IMR-90 (cell line): Measurements from ENCODE around the gene ADGRV1. TPM values are rescaled to one million over a fixed set of nuclear protein-coding genes. Genes with fewer than 3 reads are reported as not detected.

Experiments
- ATAC-seq: fragments of 200-7000 bp; cut with Tn5 transposase; 2 replicates; pipeline ENCODE4 v1.9.1; 2020; ENCODE audit warnings: low read depth, mild to moderate bottlenecking, moderate library complexity
- BruUV-seq: library from RNA; stranded (reverse); fragments of 400-500 nt; replicated peaks from 2 replicates; lab custom pipeline; 2021; lab: Mats Ljungman, UMichigan
- CTCF ChIA-PET: fragments of 300-600 bp; formaldehyde crosslinking; extraction: SDS; loops from one replicate; lab custom pipeline; 2021; ENCODE audit warnings: antibody characterized with exemption; lab: Yijun Ruan, JAX
- POLR2A ChIA-PET: fragments of 300-600 bp; sonication (Branson Sonifier 250); formaldehyde crosslinking; loops from one replicate; lab custom pipeline; 2022; ENCODE audit warnings: antibody characterized with exemption; ENCODE audit not compliant: unreplicated experiment; lab: Charles Lee
- DNase-seq: peaks from one replicate; pipeline ENCODE4 v3.0.0; 2013
- H2AFZ ChIP-seq: replicated peaks from 2 replicates; pipeline ENCODE3; 2013; ENCODE audit warnings: low read length, mild to moderate bottlenecking; ENCODE audit not compliant: poor library complexity
- H2AK5ac ChIP-seq: 2 replicates; pipeline ENCODE4 v1.6.1; 2013; ENCODE audit warnings: low read depth, low read length, inconsistent platforms
- H2AK9ac ChIP-seq: replicated peaks from 2 replicates; pipeline ENCODE3; 2013; ENCODE audit warnings: mild to moderate bottlenecking, low read depth, low read length, moderate library complexity; ENCODE audit not compliant: poor library complexity
- H2BK120ac ChIP-seq: 2 replicates; pipeline ENCODE4 v1.6.1; 2013; ENCODE audit warnings: low read depth, low read length, inconsistent platforms
- H2BK15ac ChIP-seq: 3 replicates; pipeline ENCODE4 v1.6.1; 2013; ENCODE audit warnings: low read depth, low read length, inconsistent platforms
- H2BK20ac ChIP-seq: 2 replicates; pipeline ENCODE4 v1.6.1; 2013; ENCODE audit warnings: low read depth, mild to moderate bottlenecking, inconsistent platforms, low read length, moderate library complexity
- H2BK5ac ChIP-seq: 2 replicates; pipeline ENCODE4 v1.6.1; 2013; ENCODE audit warnings: mild to moderate bottlenecking, low read depth, low read length, inconsistent platforms; ENCODE audit not compliant: poor library complexity, severe bottlenecking
- H3K14ac ChIP-seq: replicated peaks from 2 replicates; pipeline ENCODE4 v1.6.1; 2013; ENCODE audit warnings: low read depth, low read length, inconsistent platforms
- H3K18ac ChIP-seq: 2 replicates; pipeline ENCODE4 v1.6.1; 2013; ENCODE audit warnings: low read depth, low read length, control low read depth
- H3K23ac ChIP-seq: 2 replicates; pipeline ENCODE4 v1.6.1; 2013; ENCODE audit warnings: low read depth, low read length, inconsistent platforms
- H3K27ac ChIP-seq: 2 replicates; pipeline ENCODE4 v1.5.1; 2013; ENCODE audit warnings: mild to moderate bottlenecking, control low read depth, low read length; ENCODE audit not compliant: insufficient read depth
- H3K27me3 ChIP-seq: 2 replicates; pipeline ENCODE4 v1.6.1; 2013; ENCODE audit warnings: low read length; ENCODE audit not compliant: control insufficient read depth, insufficient read depth
- H3K36me3 ChIP-seq: 2 replicates; pipeline ENCODE4 v1.6.1; 2013; ENCODE audit warnings: low read length, mixed read lengths; ENCODE audit not compliant: control insufficient read depth, insufficient read depth
- H3K4ac ChIP-seq: 2 replicates; pipeline ENCODE4 v1.6.1; 2013; ENCODE audit warnings: low read depth, low read length, inconsistent platforms
- H3K4me1 ChIP-seq: 2 replicates; pipeline ENCODE4 v1.6.1; 2013; ENCODE audit warnings: low read length, mixed read lengths; ENCODE audit not compliant: control insufficient read depth, insufficient read depth
- H3K4me2 ChIP-seq: 2 replicates; pipeline ENCODE4 v1.6.1; 2013; ENCODE audit warnings: low read depth, mild to moderate bottlenecking, control low read depth, low read length, moderate library complexity
- H3K4me3 ChIP-seq: 2 replicates; pipeline ENCODE4 v1.5.1; 2013; ENCODE audit warnings: low read depth, mild to moderate bottlenecking, control low read depth, low read length, moderate library complexity; ENCODE audit not compliant: insufficient read depth
- H3K56ac ChIP-seq: 2 replicates; pipeline ENCODE4 v1.6.1; 2013; ENCODE audit warnings: low read length, inconsistent platforms; ENCODE audit not compliant: insufficient read depth; ENCODE audit errors: extremely low read depth
- H3K79me1 ChIP-seq, 2 experiments: 2 replicates each; pipeline ENCODE4 v1.6.1; 2013; ENCODE audit warnings: low read length in 2 of 2, inconsistent platforms in 1 of 2, low read depth in 1 of 2
- H3K9ac ChIP-seq: 2 replicates; pipeline ENCODE4 v1.6.1; 2013; ENCODE audit warnings: low read depth, low read length, control low read depth
- H3K9me1 ChIP-seq: 2 replicates; pipeline ENCODE4 v1.6.1; 2013; ENCODE audit warnings: low read length, inconsistent platforms; ENCODE audit not compliant: insufficient read depth
- H3K9me3 ChIP-seq: 2 replicates; pipeline ENCODE4 v1.6.1; 2013; ENCODE audit warnings: low read length; ENCODE audit not compliant: control insufficient read depth, insufficient read depth
- H4K20me1 ChIP-seq: 2 replicates; pipeline ENCODE4 v1.6.1; 2013; ENCODE audit warnings: low read length, inconsistent platforms; ENCODE audit not compliant: insufficient read depth
- H4K5ac ChIP-seq: 2 replicates; pipeline ENCODE4 v1.6.1; 2013; ENCODE audit warnings: mild to moderate bottlenecking, low read depth, low read length, control low read depth
- H4K8ac ChIP-seq, 2 experiments: 2 replicates each; pipeline ENCODE4 v1.6.1; 2013; ENCODE audit warnings: low read depth in 2 of 2, low read length in 2 of 2, control low read depth in 1 of 2, inconsistent platforms in 1 of 2
- H4K91ac ChIP-seq: 2 replicates; pipeline ENCODE4 v1.6.1; 2013; ENCODE audit warnings: low read depth, low read length, inconsistent platforms; ENCODE audit not compliant: insufficient read depth
- BHLHE40 ChIP-seq: fragments of 150-350 bp; IDR thresholded peaks from 2 replicates; pipeline ENCODE4 v1.6.1; 2016; ENCODE audit warnings: mild to moderate bottlenecking, low read depth, low read length
- CTCF ChIP-seq: conservative IDR thresholded peaks from 2 replicates; pipeline ENCODE4 v1.5.1; 2012; ENCODE audit warnings: mild to moderate bottlenecking, low read depth, low read length, improper control_type of control experiment
- FOS ChIP-seq: fragments of 150-350 bp; IDR thresholded peaks from 2 replicates; pipeline ENCODE4 v1.6.1; 2016; ENCODE audit warnings: low read depth, low read length
- MXI1 ChIP-seq: IDR thresholded peaks from 2 replicates; pipeline ENCODE4 v1.6.1; 2012; ENCODE audit warnings: low read depth, mild to moderate bottlenecking, low read length, moderate library complexity, borderline replicate concordance
- RAD21 ChIP-seq: IDR thresholded peaks from 2 replicates; pipeline ENCODE4 v1.6.1; 2012; ENCODE audit warnings: low read length, improper control_type of control experiment
- RCOR1 ChIP-seq: IDR thresholded peaks from 2 replicates; pipeline ENCODE4 v1.6.1; 2012; ENCODE audit warnings: mild to moderate bottlenecking, low read length, improper control_type of control experiment; ENCODE audit not compliant: insufficient replicate concordance
- SMC3 ChIP-seq: fragments of 150-350 bp; IDR thresholded peaks from 2 replicates; pipeline ENCODE4 v1.6.1; 2016; ENCODE audit warnings: low read depth, mild to moderate bottlenecking, antibody characterized with exemption, low read length, moderate library complexity
- WGBS, 2 experiments: methylation state at CpG; one replicate each; pipeline versions ENCODE4 v1.1.5 to v1.1.7; 2013; ENCODE audit warnings: missing lambda C conversion rate in 2 of 2; ENCODE audit not compliant: insufficient read length in 1 of 2; ENCODE audit errors: extremely low coverage in 2 of 2; 5-methylcytosine and 5-hydroxymethylcytosine counted together
- dilution Hi-C: fragments of 300-500 bp; cut with HindIII; formaldehyde crosslinking; loops from one replicate; pipeline ENCODE4 v1.14.3; 2018; ENCODE audit warnings: low sequenced_read_pairs; ENCODE audit not compliant: unreplicated experiment
- in situ Hi-C: fragments of 300-500 bp; cut with MboI; formaldehyde crosslinking; loops from 3 replicates; pipeline ENCODE4 v1.14.3; 2019; ENCODE audit warnings: low sequenced_read_pairs, inconsistent platforms, mixed read lengths
- intact Hi-C: fragments of 100-400 bp; cut with micrococcal nuclease; formaldehyde crosslinking; loops from 2 replicates; pipeline ENCODE4 v1.10.0; 2022
- polyA plus RNA-seq, 3 experiments: library from polyadenylated mRNA; depleted of rRNA; stranded (reverse); fragments of >200 nt; gene quantifications; 2 replicates each; pipeline ENCODE4 v1.2.3, GENCODE V29; 2012; ENCODE audit warnings: low replicate concordance in 1 of 3
- total RNA-seq: library from RNA; depleted of rRNA; stranded (reverse); fragments of >200 nt; gene quantifications from 2 replicates; pipeline ENCODE4 v1.2.3, GENCODE V29; 2012
- TF ChIP-seq, protein P1 (sequence below): fragments of 150-350 bp; IDR thresholded peaks from 2 replicates; pipeline ENCODE4 v1.6.1; 2017; ENCODE audit warnings: mild to moderate bottlenecking, antibody characterized with exemption, low read length, low read depth

Gene ADGRV1
- total and polyA plus RNA-seq, 2 of the 4 experiments (the other 2 are of a cell fraction): under 0.01 TPM; not detected in 1

DNA sequence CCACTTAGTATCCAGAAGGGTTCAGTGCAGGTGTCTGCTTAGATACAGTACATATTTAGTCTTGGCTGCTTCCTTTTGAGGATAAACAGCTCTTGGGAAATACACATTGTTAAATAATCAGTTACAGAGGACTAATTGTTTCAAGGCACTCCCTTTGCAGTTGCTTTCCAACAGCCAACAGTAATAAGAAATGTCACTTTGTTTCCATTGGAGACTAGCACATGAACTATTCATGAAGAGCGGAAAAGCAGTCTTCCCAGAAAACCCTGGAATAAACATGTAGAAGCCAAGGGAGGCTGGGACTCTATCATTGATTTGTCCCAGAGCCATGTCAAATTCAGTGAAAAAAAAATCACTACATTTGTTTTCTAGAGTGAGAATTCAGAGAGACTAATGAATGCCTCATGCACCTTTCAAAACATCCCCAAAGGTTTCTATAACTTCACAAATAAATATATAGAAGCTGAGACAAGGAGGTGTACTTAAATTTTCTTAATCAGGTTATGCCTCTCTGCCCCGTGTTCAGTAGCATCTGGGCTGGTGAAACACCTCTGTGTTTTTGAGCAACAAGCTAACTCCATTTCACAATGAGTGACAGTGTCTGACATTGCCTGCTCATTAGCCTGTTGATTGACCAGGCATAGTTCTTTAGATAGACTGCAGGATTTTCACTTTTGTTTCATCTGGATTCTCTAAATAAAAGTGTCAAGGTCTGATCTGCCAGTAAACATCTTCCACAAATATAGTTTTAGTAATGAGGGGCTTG, 553.1 kb downstream of the ADGRV1 start:
- no peak for DNase-seq
- no peaks in the 10 kb centered on the region for H4K20me1 ChIP-seq
- WGBS, 2 experiments: no CpG with 5 or more reads among the region's 2 CpGs
- H3K18ac ChIP-seq: no peak overlapping the region
- H3K14ac ChIP-seq: no peak overlapping the region
- in situ Hi-C loops: no loop called here
- ChIA-PET CTCF (interaction anchor here (1.0 kb wide), 2 partner anchors 52 to 308 kb away, joined by 3 read pairs; no protein-coding TSS in a partner anchor), POLR2A (interaction anchor here (0.6 to 1.1 kb wide), 2 partner anchors 259 to 271 kb away, joined by 5 to 8 read pairs; partner anchors contain the start of gene ARRDC3)
- no peak overlapping the region for H2BK5ac ChIP-seq
- no peak overlapping the region for H3K56ac ChIP-seq
- no peak overlapping the region for H2BK120ac ChIP-seq
- intact Hi-C loops: no loop called here
- H3K79me1 ChIP-seq: no peaks in the 10 kb centered on the region
- BruUV-seq: no TSS peak
- H2AK9ac ChIP-seq: no peak overlapping the region
- dilution Hi-C loops: no loop called here
- no peaks in the 10 kb centered on the region for H3K27me3 ChIP-seq
- ATAC-seq: no peak
- H3K4me1 ChIP-seq: no peaks in the 10 kb centered on the region
- no peak overlapping the region for H2BK20ac ChIP-seq
- H3K9ac ChIP-seq: no peak overlapping the region
- TF ChIP-seq CTCF (no peak), SMC3 (no peak), RAD21 (no peak), MXI1 (no peak), BHLHE40 (no peak), RCOR1 (no peak), FOS (no peak)
- TF ChIP-seq, protein P1, sequence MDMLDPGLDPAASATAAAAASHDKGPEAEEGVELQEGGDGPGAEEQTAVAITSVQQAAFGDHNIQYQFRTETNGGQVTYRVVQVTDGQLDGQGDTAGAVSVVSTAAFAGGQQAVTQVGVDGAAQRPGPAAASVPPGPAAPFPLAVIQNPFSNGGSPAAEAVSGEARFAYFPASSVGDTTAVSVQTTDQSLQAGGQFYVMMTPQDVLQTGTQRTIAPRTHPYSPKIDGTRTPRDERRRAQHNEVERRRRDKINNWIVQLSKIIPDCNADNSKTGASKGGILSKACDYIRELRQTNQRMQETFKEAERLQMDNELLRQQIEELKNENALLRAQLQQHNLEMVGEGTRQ: no peak
- no peak overlapping the region for H3K4ac ChIP-seq
- H2AFZ ChIP-seq: no peak overlapping the region
- H4K5ac ChIP-seq: no peak overlapping the region
- H3K4me3 ChIP-seq: no peak overlapping the region
- no peak overlapping the region for H3K27ac ChIP-seq
- H3K9me3 ChIP-seq: no peaks in the 10 kb centered on the region
- H2BK15ac ChIP-seq: no peak overlapping the region; the same call in 2 of the 3 replicates
- H3K23ac ChIP-seq: no peak overlapping the region
- H2AK5ac ChIP-seq: 0 out of 2 replicates have a peak overlapping the region, but pooled peaks have one; percentile 4
- no peaks in the 10 kb centered on the region for H3K36me3 ChIP-seq
- H4K8ac ChIP-seq: no peak overlapping the region
- no peak overlapping the region for H3K4me2 ChIP-seq
- no peak overlapping the region for H4K91ac ChIP-seq
- H3K9me1 ChIP-seq: no peaks in the 10 kb centered on the region
